ENCODE data around the gene TCF7L1.
A peak's percentile ranks its signal among the peaks of the same experiment; 100 is the strongest.

The TCF7L1 gene

GRCh38 chr2:85257970-85258605 is 124.9 kb downstream of the TCF7L1 start:
- no peak for DNase-seq

GRCh38 chr2:85259101-85259590 is 126.0 kb downstream of the TCF7L1 start:
- DNase-seq: no peak

- no peak for DNase-seq
These were observed 126.7 kb downstream of the TCF7L1 start for GRCh38 chr2:85259879-85260278.

- DNase-seq: no peak
These were observed 130.4 kb downstream of the TCF7L1 start for GRCh38 chr2:85263591-85263990.

GRCh38 chr2:85264471-85264870 is 131.3 kb downstream of the TCF7L1 start:
- DNase-seq: no peak

- DNase-seq: no peak
These were observed 132.1 kb downstream of the TCF7L1 start for GRCh38 chr2:85265304-85265703.

GRCh38 chr2:85266146-85267041 is 133.2 kb downstream of the TCF7L1 start:
- DNase-seq: peak; percentile 43

- DNase-seq: no peak
These were observed 136.8 kb downstream of the TCF7L1 start for GRCh38 chr2:85269959-85270358.

- no peak for DNase-seq
These were observed 139.2 kb downstream of the TCF7L1 start for GRCh38 chr2:85272357-85272756.

- DNase-seq: no peak
These were observed 140.8 kb downstream of the TCF7L1 start for GRCh38 chr2:85273738-85274731.

GRCh38 chr2:85275984-85276540 is 142.9 kb downstream of the TCF7L1 start:
- no peak for DNase-seq

GRCh38 chr2:85276571-85277118 is 143.5 kb downstream of the TCF7L1 start:
- DNase-seq: no peak

GRCh38 chr2:85277416-85278158 is 144.4 kb downstream of the TCF7L1 start:
- no peak for DNase-seq

- no peak for DNase-seq
These were observed 145.2 kb downstream of the TCF7L1 start for GRCh38 chr2:85278361-85278760.

GRCh38 chr2:85281553-85281952 is 148.4 kb downstream of the TCF7L1 start:
- no peak for DNase-seq

- DNase-seq: no peak
These were observed 149.7 kb downstream of the TCF7L1 start for GRCh38 chr2:85282914-85283313.

GRCh38 chr2:85283641-85284040 is 150.4 kb downstream of the TCF7L1 start:
- DNase-seq: no peak

GRCh38 chr2:85286918-85287317 is 153.7 kb downstream of the TCF7L1 start:
- no peak for DNase-seq

GRCh38 chr2:85287721-85288120 is 154.5 kb downstream of the TCF7L1 start:
- DNase-seq: no peak

GRCh38 chr2:85288244-85288725 is 155.1 kb downstream of the TCF7L1 start:
- DNase-seq: no peak

- DNase-seq: no peak
These were observed 158.3 kb downstream of the TCF7L1 start for GRCh38 chr2:85291425-85292023.

Data from NCI-H1048 (cell line).